K562 (cell line): ENCODE results near the gene CSTPP1. TPM values are rescaled to one million over a fixed set of nuclear protein-coding genes. Genes with fewer than 3 reads are reported as not detected.

ENCODE experiments used
- ATAC-seq: fragments of 200-7000 bp; cut with Tn5 transposase; 3 replicates; pipeline ENCODE4 v1.9.1; 2020; ENCODE audit warnings: moderate library complexity
- BruUV-seq: library from RNA; stranded (reverse); fragments of 400-500 nt; replicated peaks from 2 replicates; lab custom pipeline; 2021; lab: Mats Ljungman, UMichigan
- CTCF ChIA-PET: fragments of 300-600 bp; formaldehyde crosslinking; extraction: SDS; loops from one replicate; lab custom pipeline; 2021; ENCODE audit warnings: low intra/inter-chr PET ratio; lab: Yijun Ruan, JAX
- POLR2A ChIA-PET: fragments of 300-600, 350-650 bp; sonication (Branson Sonifier 250); formaldehyde crosslinking; extraction: SDS; loops from one replicate; lab custom pipeline; 2021; ENCODE audit warnings: antibody characterized with exemption, inconsistent platforms; lab: Yijun Ruan, JAX
- DNase-seq, 4 experiments: peaks; one replicate each; pipeline versions ENCODE4 v3.0.0 to v3.0.0-alpha.2; 2011 to 2018; ENCODE audit warnings: low spot score in 3 of 4, mixed read lengths in 3 of 4; ENCODE audit errors: extremely low read depth in 1 of 4
- FAIRE-seq: peaks from 2 replicates; lab custom pipeline; 2011; peaks lifted over from hg19 to GRCh38; lab: Jason Lieb, UNC
- H2AFZ ChIP-seq: 2 replicates; pipeline ENCODE4 v1.6.0; 2011; ENCODE audit warnings: low read depth, low read length, control low read depth, inconsistent platforms
- H3K27ac ChIP-seq: fragments of 200-600 bp; 3 replicates; pipeline ENCODE4 v1.8.0; 2011; ENCODE audit warnings: low read depth, mild to moderate bottlenecking, control low read depth, inconsistent platforms, low read length, moderate library complexity, mixed read lengths; ENCODE audit errors: extremely low read depth
- H3K27me3 ChIP-seq, 2 experiments: fragments of 300-600 bp in 1 of 2; 2 replicates in 1 of 2; 3 replicates in 1 of 2; pipeline versions ENCODE4 v1.6.0 to v1.8.0; 2011; ENCODE audit warnings: inconsistent platforms in 2 of 2, low read length in 2 of 2, mild to moderate bottlenecking in 1 of 2, mixed read lengths in 1 of 2, moderate library complexity in 1 of 2; ENCODE audit not compliant: control insufficient read depth in 2 of 2, insufficient read depth in 2 of 2
- H3K36me3 ChIP-seq: fragments of 300-600 bp; 3 replicates; pipeline ENCODE4 v1.8.0; 2011; ENCODE audit warnings: mild to moderate bottlenecking, low read length, inconsistent platforms; ENCODE audit not compliant: control insufficient read depth, insufficient read depth
- H3K4me1 ChIP-seq, 2 experiments: fragments of 200-600 bp in 1 of 2; replicated peaks in 1 of 2; 2 replicates in 1 of 2; 3 replicates in 1 of 2; pipeline versions ENCODE4 v1.5.1 to v1.8.0; 2011; ENCODE audit warnings: inconsistent platforms in 2 of 2, low read length in 2 of 2, mild to moderate bottlenecking in 1 of 2, mixed read lengths in 1 of 2, moderate library complexity in 1 of 2; ENCODE audit not compliant: control insufficient read depth in 2 of 2, insufficient read depth in 2 of 2
- H3K4me2 ChIP-seq: 2 replicates; pipeline ENCODE4 v1.6.1; 2011; ENCODE audit warnings: low read length, control low read depth, inconsistent platforms, mixed read lengths; ENCODE audit not compliant: insufficient read depth
- H3K4me3 ChIP-seq: fragments of 200-600 bp; sonication (generic), shearing (Covaris generic); 2 replicates; pipeline ENCODE4 v1.5.1; 2016; ENCODE audit warnings: control low read depth, inconsistent platforms
- H3K79me2 ChIP-seq: fragments of 200-600 bp; 3 replicates; pipeline ENCODE4 v1.8.0; 2011; ENCODE audit warnings: low read length, inconsistent platforms; ENCODE audit not compliant: control insufficient read depth, insufficient read depth
- H3K9ac ChIP-seq, 2 experiments: 2 replicates each; pipeline versions ENCODE4 v1.6.0 to v1.6.1; 2011; ENCODE audit warnings: low read depth in 2 of 2, low read length in 2 of 2, control low read depth in 1 of 2, inconsistent platforms in 1 of 2, mild to moderate bottlenecking in 1 of 2, mixed read lengths in 1 of 2; ENCODE audit not compliant: insufficient read depth in 1 of 2
- H3K9me1 ChIP-seq: one replicate; pipeline ENCODE4 v1.6.0; 2011; ENCODE audit warnings: inconsistent platforms, mild to moderate bottlenecking, low read length, moderate library complexity; ENCODE audit not compliant: control insufficient read depth, insufficient read depth
- H3K9me3 ChIP-seq: replicated peaks from 2 replicates; pipeline ENCODE4 v1.5.1; 2011; ENCODE audit warnings: low read depth, low read length, inconsistent platforms; ENCODE audit not compliant: control insufficient read depth, insufficient read depth
- H4K20me1 ChIP-seq: replicated peaks from 2 replicates; pipeline ENCODE4 v1.6.1; 2011; ENCODE audit warnings: low read length, inconsistent platforms, mixed read lengths; ENCODE audit not compliant: control insufficient read depth, insufficient read depth
- GTF2A2 ChIP-seq: IDR thresholded peaks from 2 replicates; pipeline ENCODE4 v1.6.1; 2016; ENCODE audit warnings: mild to moderate bottlenecking, missing genetic modification characterization, missing compliant biosample characterization
- MAZ ChIP-seq, 2 experiments: fragments of 450-650 bp in 1 of 2; sonication (generic) in 1 of 2; formaldehyde crosslinking; IDR thresholded peaks in 1 of 2; conservative IDR thresholded peaks in 1 of 2; 2 replicates each; pipeline versions ENCODE4 v1.4.0 to v1.5.0; 2020; ENCODE audit warnings: mild to moderate bottlenecking in 1 of 2, missing genetic modification reagents in 1 of 2
- MIER1 ChIP-seq: fragments of 450-650 bp; IDR thresholded peaks from 2 replicates; pipeline ENCODE4 v1.6.1; 2016; ENCODE audit warnings: antibody characterized with exemption, mild to moderate bottlenecking, low read depth
- POLR2AphosphoS5 ChIP-seq: IDR thresholded peaks from 2 replicates; pipeline ENCODE4 v1.6.1; 2011; ENCODE audit warnings: mild to moderate bottlenecking, low read depth, low read length, moderate library complexity; ENCODE audit not compliant: control insufficient read depth, insufficient read depth
- RHOXF2B ChIP-seq: fragments of 250-450 bp; sonication (Bioruptor Pico); conservative IDR thresholded peaks from 2 replicates; pipeline ENCODE4 v1.5.1; 2021
- ZEB2 ChIP-seq: fragments of 450-650 bp; IDR thresholded peaks from 2 replicates; pipeline ENCODE4 v1.6.1; 2016
- ZFP1 ChIP-seq: fragments of 450-650 bp; formaldehyde crosslinking; IDR thresholded peaks from 2 replicates; pipeline ENCODE4 v1.4.0; 2020; ENCODE audit warnings: mild to moderate bottlenecking, mixed read lengths
- ZNF384 ChIP-seq: IDR thresholded peaks from 2 replicates; pipeline ENCODE4 v1.6.1; 2012; ENCODE audit warnings: low read depth, low read length, improper control_type of control experiment
- WGBS: fragments of 100-300 bp; shearing (Covaris generic); methylation state at CpG from one replicate; pipeline ENCODE4 v1.1.6; 2016; ENCODE audit warnings: low coverage, mixed read lengths; ENCODE audit not compliant: insufficient coverage; ENCODE audit errors: missing lambda C conversion rate; 5-methylcytosine and 5-hydroxymethylcytosine counted together
- in situ Hi-C: fragments of 300-500 bp; cut with MboI; formaldehyde crosslinking; loops from 4 replicates; pipeline ENCODE4 v1.15.0; 2018; ENCODE audit warnings: inconsistent platforms, mixed read lengths
- intact Hi-C: fragments of 100-400 bp; cut with micrococcal nuclease; formaldehyde crosslinking; loops from 2 replicates; pipeline ENCODE4 v1.14.2; 2022
- polyA plus RNA-seq, 8 experiments: library from polyadenylated mRNA; depleted of rRNA in 4 of 8; stranded (reverse) in 5 of 8; unstranded in 3 of 8; fragments of >200 nt; fragmentation: Nextera tagmentation in 2 of 8; fragmentation: Illumina TruSeq in 1 of 8; extraction: Ambion mirVana in 2 of 8; extraction: Trizol in 1 of 8; gene quantifications; 2 replicates each; pipeline versions ENCODE4 v1.2.1 to v1.2.3, GENCODE V29; 2011 to 2014; ENCODE audit warnings: inconsistent platforms in 1 of 8, missing spikeins in 1 of 8
- total RNA-seq, 7 experiments: library from RNA; depleted of rRNA in 6 of 7; stranded (reverse); fragments of >200 nt in 6 of 7; fragmentation: Illumina TruSeq in 2 of 7; extraction: Trizol in 2 of 7; gene quantifications; 2 replicates each; pipeline versions ENCODE4 v1.2.1 to v1.2.3, GENCODE V29; 2011 to 2021; ENCODE audit warnings: low replicate concordance in 1 of 7

Gene CSTPP1
- total and polyA plus RNA-seq, 9 of the 15 experiments (the other 6 are each of a cell fraction or from before 2014, with no cell fraction given): 6.5 to 17.8 (median 9.2) TPM

- TF ChIP-seq ZNF384 (no peak), MIER1 (no peak), RHOXF2B (no peak), ZFP1 (CRISPR knock-in tag) (no peak), MAZ (CRISPR knock-in tag; conservative IDR thresholded peaks at IDR 0.05 in 1 of 2, IDR thresholded peaks at IDR 0.05 in 1 of 2) (no peak)
These were observed 48.0 kb downstream of the CSTPP1 start (continued) for GRCh38 chr11:46984548-46984947.

- FAIRE-seq (no peak), DNase-seq (no peak), ATAC-seq (no peak)
- ChIA-PET CTCF (no interaction called here), POLR2A (interaction anchor here (1.0 to 1.9 kb wide), 3 partner anchors 13 to 18 kb away, joined by 3 to 4 read pairs (median 4); no protein-coding TSS in a partner anchor)
- Histone ChIP-seq H3K9ac (no peak overlapping the region), H3K79me2 (no peaks in the 10 kb centered on the region), H3K9me3 (no peaks in the 10 kb centered on the region), H3K9me1 (no peaks in the 10 kb centered on the region), H3K27me3 (no peaks in the 10 kb centered on the region), H2AFZ (no peak overlapping the region), H3K27ac (no peak overlapping the region), H3K4me1 (peaks cover 0 to 6% of the 10 kb centered on the region in 2 experiments; a peak in 2 of 5 replicates), H3K36me3 (no peaks in the 10 kb centered on the region), H3K4me3 (no peak overlapping the region), H3K4me2 (no peak overlapping the region), H4K20me1 (no peaks in the 10 kb centered on the region)
- intact Hi-C loops: no loop called here
- in situ Hi-C loops: no loop called here
- BruUV-seq: no TSS peak
- TF ChIP-seq POLR2AphosphoS5: no peak
- TF ChIP-seq GTF2A2 (tag): no peak
- no peak for TF ChIP-seq ZEB2
- WGBS: 31% methylated on average over 4 of the region's 4 CpGs
These were observed 48.4 kb downstream of the CSTPP1 start for GRCh38 chr11:46984987-46985386.
